Measurements from ENCODE around the gene KCNJ12. TPM values are rescaled to one million over a fixed set of nuclear protein-coding genes. Genes with fewer than 3 reads are reported as not detected.
A peak's percentile ranks its signal among the peaks of the same experiment; 100 is the strongest.
"Not testable (repeated sequence)": the region's sequence is repeated elsewhere in the genome, so short reads cannot be mapped to it uniquely, and the experiment has no call there.

Gene KCNJ12
- polyA plus RNA-seq, 3 donors: not detected

- WGBS (ENCODE audit: insufficient coverage): 94% methylated on average over 5 of the region's 5 CpGs
- H3K27ac Mint-ChIP-seq: peak overlapping the region in 1 of 7 donors; percentile 2
- H3K27ac ChIP-seq (ENCODE audit: low read depth in 1 of 2, low read length in 2 of 2); H3K4me2 ChIP-seq (replicated peaks; ENCODE audit: extremely low read depth, low read length, poor library complexity, severe bottlenecking); H3K36me3 Mint-ChIP-seq; H3K36me3 ChIP-seq (replicated peaks in 1 of 2; ENCODE audit: control insufficient read depth in 1 of 2, insufficient read depth in 2 of 2, low read length in 2 of 2); H3K27me3 Mint-ChIP-seq (ENCODE audit: low read depth in 3 of 3); H3K9me3 ChIP-seq (replicated peaks in 1 of 2; ENCODE audit: control insufficient read depth in 1 of 2, insufficient read depth in 1 of 2, low read length in 2 of 2); H4K20me1 ChIP-seq (ENCODE audit: insufficient read depth, low read length); H3K27me3 ChIP-seq (ENCODE audit: control insufficient read depth in 2 of 2, insufficient read depth in 2 of 2, low read length in 2 of 2); intact Hi-C loops (cut with micrococcal nuclease); H3K4me1 Mint-ChIP-seq; H3K4me3 ChIP-seq (replicated peaks in 1 of 3; ENCODE audit: low read depth in 2 of 3, low read length in 3 of 3); H3K9me3 Mint-ChIP-seq; H3K4me1 ChIP-seq (ENCODE audit: control insufficient read depth in 1 of 2, insufficient read depth in 2 of 2, low read length in 2 of 2); H2AFZ ChIP-seq (ENCODE audit: insufficient read depth, low read depth, low read length, poor library complexity, severe bottlenecking); H3K79me2 ChIP-seq (ENCODE audit: insufficient read depth, low read length); DNase-seq; H3K9ac ChIP-seq (ENCODE audit: insufficient read depth, low read length, poor library complexity, severe bottlenecking); H3K4me3 Mint-ChIP-seq: not testable (repeated sequence)
Observed at GRCh38 chr17:21433971-21434370, 57.8 kb downstream of the KCNJ12 start.

DNA sequence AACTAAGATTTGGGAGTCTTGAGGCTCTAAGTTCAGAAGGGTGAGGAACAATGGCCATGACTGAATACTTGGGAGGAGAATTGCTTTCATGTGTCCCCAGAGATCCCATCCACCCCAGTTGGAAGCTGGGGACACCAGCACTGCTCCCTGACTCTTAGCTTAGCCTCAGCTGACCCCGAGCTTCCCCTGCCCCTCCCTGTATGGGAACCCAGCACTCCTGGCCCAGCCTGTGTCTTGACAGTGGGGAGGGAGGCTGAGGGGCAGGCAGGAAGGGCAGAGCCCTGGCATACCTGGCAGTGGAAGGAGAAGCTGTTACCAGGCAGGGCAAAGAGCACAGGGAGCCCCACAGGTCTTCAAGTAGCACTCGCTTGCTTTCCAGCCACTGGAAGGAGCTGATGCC lies 58.8 kb downstream of the KCNJ12 start:
- DNase-seq; H3K4me3 Mint-ChIP-seq; H4K20me1 ChIP-seq (ENCODE audit: insufficient read depth, low read length); H3K79me2 ChIP-seq (ENCODE audit: insufficient read depth, low read length); H2AFZ ChIP-seq (ENCODE audit: insufficient read depth, low read depth, low read length, poor library complexity, severe bottlenecking); H3K27ac ChIP-seq (ENCODE audit: low read depth in 1 of 2, low read length in 2 of 2); H3K36me3 Mint-ChIP-seq; H3K4me3 ChIP-seq (replicated peaks in 1 of 3; ENCODE audit: low read depth in 2 of 3, low read length in 3 of 3); H3K27me3 Mint-ChIP-seq (ENCODE audit: low read depth in 3 of 3); H3K36me3 ChIP-seq (replicated peaks in 1 of 2; ENCODE audit: control insufficient read depth in 1 of 2, insufficient read depth in 2 of 2, low read length in 2 of 2); H3K9me3 ChIP-seq (replicated peaks in 1 of 2; ENCODE audit: control insufficient read depth in 1 of 2, insufficient read depth in 1 of 2, low read length in 2 of 2); intact Hi-C loops (cut with micrococcal nuclease); H3K4me1 Mint-ChIP-seq; H3K27me3 ChIP-seq (ENCODE audit: control insufficient read depth in 2 of 2, insufficient read depth in 2 of 2, low read length in 2 of 2); H3K9ac ChIP-seq (ENCODE audit: insufficient read depth, low read length, poor library complexity, severe bottlenecking); H3K9me3 Mint-ChIP-seq; H3K4me1 ChIP-seq (ENCODE audit: control insufficient read depth in 1 of 2, insufficient read depth in 2 of 2, low read length in 2 of 2); H3K4me2 ChIP-seq (replicated peaks; ENCODE audit: extremely low read depth, low read length, poor library complexity, severe bottlenecking): not testable (repeated sequence)
- peak overlapping the region in 1 of 7 donors; percentile 6 for H3K27ac Mint-ChIP-seq
- WGBS (ENCODE audit: insufficient coverage): no CpG with 5 or more reads among the region's 2 CpGs

DNA sequence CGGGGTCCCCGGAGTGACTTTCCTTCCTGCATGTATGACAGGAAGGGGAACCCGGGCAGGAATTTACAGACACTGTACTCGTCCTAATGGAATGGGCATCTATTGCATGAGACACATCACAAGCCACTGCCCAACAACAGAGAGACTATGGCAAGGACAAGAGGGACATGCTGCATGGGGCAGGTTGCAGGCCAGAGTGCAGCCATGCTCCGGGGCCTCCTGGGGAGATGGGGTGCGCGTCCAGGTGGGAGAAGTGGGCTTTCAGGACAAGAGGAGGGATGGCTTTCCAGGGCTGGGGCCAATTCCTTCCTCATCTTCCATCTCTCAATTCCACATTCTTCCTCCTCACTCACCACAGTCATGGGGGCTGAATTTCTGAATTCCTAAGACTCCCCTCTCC lies 60.3 kb downstream of the KCNJ12 start:
- H3K4me1 Mint-ChIP-seq; H3K27ac Mint-ChIP-seq; intact Hi-C loops (cut with micrococcal nuclease); H3K27ac ChIP-seq (ENCODE audit: low read depth in 1 of 2, low read length in 2 of 2); H3K27me3 ChIP-seq (ENCODE audit: control insufficient read depth in 2 of 2, insufficient read depth in 2 of 2, low read length in 2 of 2); DNase-seq; H3K9me3 Mint-ChIP-seq; H3K9ac ChIP-seq (ENCODE audit: insufficient read depth, low read length, poor library complexity, severe bottlenecking); H3K4me3 ChIP-seq (replicated peaks in 1 of 3; ENCODE audit: low read depth in 2 of 3, low read length in 3 of 3); H3K9me3 ChIP-seq (replicated peaks in 1 of 2; ENCODE audit: control insufficient read depth in 1 of 2, insufficient read depth in 1 of 2, low read length in 2 of 2); H3K79me2 ChIP-seq (ENCODE audit: insufficient read depth, low read length); H4K20me1 ChIP-seq (ENCODE audit: insufficient read depth, low read length); H2AFZ ChIP-seq (ENCODE audit: insufficient read depth, low read depth, low read length, poor library complexity, severe bottlenecking); H3K4me2 ChIP-seq (replicated peaks; ENCODE audit: extremely low read depth, low read length, poor library complexity, severe bottlenecking); H3K4me1 ChIP-seq (ENCODE audit: control insufficient read depth in 1 of 2, insufficient read depth in 2 of 2, low read length in 2 of 2); H3K36me3 Mint-ChIP-seq; H3K27me3 Mint-ChIP-seq (ENCODE audit: low read depth in 3 of 3); H3K36me3 ChIP-seq (replicated peaks in 1 of 2; ENCODE audit: control insufficient read depth in 1 of 2, insufficient read depth in 2 of 2, low read length in 2 of 2); H3K4me3 Mint-ChIP-seq: not testable (repeated sequence)
- WGBS (ENCODE audit: insufficient coverage): no CpG with 5 or more reads among the region's 7 CpGs

DNA sequence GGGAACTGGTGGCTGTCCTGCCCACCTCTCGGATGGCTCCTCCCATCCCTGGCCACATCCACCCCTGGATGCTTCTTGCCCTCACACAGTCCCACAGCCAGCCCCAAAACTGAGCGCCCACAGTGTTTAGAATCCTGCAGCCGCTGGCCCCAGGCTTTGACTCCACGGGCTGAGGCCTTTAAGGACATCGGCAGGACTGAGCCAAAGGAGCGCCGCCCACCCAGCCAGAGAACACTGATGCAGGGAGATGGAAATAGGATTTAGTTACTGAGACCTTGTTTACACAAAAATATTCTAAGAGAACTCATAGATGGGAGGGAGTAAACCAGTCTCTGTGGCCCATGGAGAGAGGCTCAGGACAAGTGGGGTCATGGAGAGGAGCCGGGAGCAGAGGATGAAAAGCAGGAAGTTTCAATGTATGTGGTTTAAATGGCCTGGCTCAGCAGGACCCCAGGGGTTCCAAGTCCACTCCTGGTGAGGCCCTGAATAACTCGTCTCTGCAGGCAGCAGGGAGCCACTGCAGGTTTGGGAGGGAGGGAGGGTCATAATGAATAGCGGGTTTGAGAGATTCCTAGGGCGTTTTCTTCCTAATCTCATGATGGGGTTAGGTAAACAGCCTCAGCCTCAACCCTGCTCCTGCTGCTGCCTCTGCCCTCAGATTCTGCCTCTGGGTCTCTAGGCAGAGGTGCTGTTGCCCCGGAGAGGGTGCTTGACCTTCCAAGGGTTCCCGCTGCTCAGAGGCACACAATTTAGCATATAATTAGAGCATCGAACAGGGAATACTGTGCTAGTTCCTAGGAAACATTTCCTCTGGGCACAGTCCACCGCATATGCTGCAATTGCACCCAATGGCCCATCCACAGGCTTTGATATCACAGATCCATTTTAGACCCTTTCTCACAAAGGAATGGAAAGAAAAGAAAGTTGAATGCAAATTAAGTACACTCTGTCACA lies 61.0 kb downstream of the KCNJ12 start:
- H3K4me3 ChIP-seq (replicated peaks in 1 of 3; ENCODE audit: low read depth in 2 of 3, low read length in 3 of 3); H3K36me3 ChIP-seq (replicated peaks in 1 of 2; ENCODE audit: control insufficient read depth in 1 of 2, insufficient read depth in 2 of 2, low read length in 2 of 2); H4K20me1 ChIP-seq (ENCODE audit: insufficient read depth, low read length); H3K4me1 Mint-ChIP-seq; H3K4me1 ChIP-seq (ENCODE audit: control insufficient read depth in 1 of 2, insufficient read depth in 2 of 2, low read length in 2 of 2); H3K4me3 Mint-ChIP-seq; H3K27me3 Mint-ChIP-seq (ENCODE audit: low read depth in 3 of 3); DNase-seq; H3K9me3 ChIP-seq (replicated peaks in 1 of 2; ENCODE audit: control insufficient read depth in 1 of 2, insufficient read depth in 1 of 2, low read length in 2 of 2); H3K79me2 ChIP-seq (ENCODE audit: insufficient read depth, low read length); H2AFZ ChIP-seq (ENCODE audit: insufficient read depth, low read depth, low read length, poor library complexity, severe bottlenecking); intact Hi-C loops (cut with micrococcal nuclease); H3K9me3 Mint-ChIP-seq; H3K36me3 Mint-ChIP-seq; H3K9ac ChIP-seq (ENCODE audit: insufficient read depth, low read length, poor library complexity, severe bottlenecking); H3K27me3 ChIP-seq (ENCODE audit: control insufficient read depth in 2 of 2, insufficient read depth in 2 of 2, low read length in 2 of 2); H3K27ac Mint-ChIP-seq; H3K27ac ChIP-seq (ENCODE audit: low read depth in 1 of 2, low read length in 2 of 2); H3K4me2 ChIP-seq (replicated peaks; ENCODE audit: extremely low read depth, low read length, poor library complexity, severe bottlenecking): not testable (repeated sequence)
- 81% methylated on average over 3 of the region's 15 CpGs for WGBS (ENCODE audit: insufficient coverage)

All from CD14-positive monocyte (primary cell).